ENCODE data around the gene ATP8B4.

- TF ChIP-seq POLR2A (IDR thresholded peaks at IDR 0.05; ENCODE audit: low read depth, low read length) (no peak), POLR2AphosphoS5 (IDR thresholded peaks at IDR 0.05; ENCODE audit: low read depth, low read length) (no peak), TAF1 (IDR thresholded peaks at IDR 0.05; ENCODE audit: low read depth, low read length) (no peak), SPI1 (IDR thresholded peaks at IDR 0.05; ENCODE audit: low read depth, low read length) (no peak)
Measured at GRCh38 chr15:49900903-49901235, 218.2 kb downstream of the ATP8B4 start.
